ENCODE measurements around the gene CDK16.

Gene CDK16

DNA sequence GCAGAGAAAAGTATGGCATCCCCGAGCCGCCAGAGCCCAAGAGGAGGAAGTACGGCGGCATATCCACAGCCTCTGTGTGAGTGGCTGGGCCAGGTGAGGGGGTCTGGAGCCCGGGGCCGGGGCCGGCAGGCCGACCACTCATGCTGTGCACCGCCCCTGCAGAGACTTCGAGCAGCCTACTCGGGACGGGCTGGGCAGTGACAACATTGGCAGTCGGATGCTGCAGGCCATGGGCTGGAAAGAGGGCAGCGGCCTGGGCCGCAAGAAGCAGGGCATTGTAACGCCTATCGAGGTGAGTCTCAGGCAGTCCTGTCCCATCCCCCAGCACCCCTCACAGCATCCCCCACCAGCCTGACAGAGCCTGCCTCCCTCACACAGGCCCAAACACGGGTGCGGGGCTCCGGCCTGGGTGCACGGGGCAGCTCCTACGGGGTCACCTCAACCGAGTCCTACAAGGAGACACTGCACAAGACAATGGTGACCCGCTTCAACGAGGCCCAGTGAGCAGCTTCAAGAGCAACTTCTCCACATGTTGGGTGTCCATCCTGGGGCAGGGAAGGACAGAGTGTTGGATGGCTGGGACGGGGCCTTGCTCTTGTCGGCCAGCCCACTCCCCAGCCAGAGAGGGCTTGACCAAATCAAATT is 32.3 kb upstream of the CDK16 start:
- DNase-seq (ENCODE audit: low spot score), result no peak

DNA sequence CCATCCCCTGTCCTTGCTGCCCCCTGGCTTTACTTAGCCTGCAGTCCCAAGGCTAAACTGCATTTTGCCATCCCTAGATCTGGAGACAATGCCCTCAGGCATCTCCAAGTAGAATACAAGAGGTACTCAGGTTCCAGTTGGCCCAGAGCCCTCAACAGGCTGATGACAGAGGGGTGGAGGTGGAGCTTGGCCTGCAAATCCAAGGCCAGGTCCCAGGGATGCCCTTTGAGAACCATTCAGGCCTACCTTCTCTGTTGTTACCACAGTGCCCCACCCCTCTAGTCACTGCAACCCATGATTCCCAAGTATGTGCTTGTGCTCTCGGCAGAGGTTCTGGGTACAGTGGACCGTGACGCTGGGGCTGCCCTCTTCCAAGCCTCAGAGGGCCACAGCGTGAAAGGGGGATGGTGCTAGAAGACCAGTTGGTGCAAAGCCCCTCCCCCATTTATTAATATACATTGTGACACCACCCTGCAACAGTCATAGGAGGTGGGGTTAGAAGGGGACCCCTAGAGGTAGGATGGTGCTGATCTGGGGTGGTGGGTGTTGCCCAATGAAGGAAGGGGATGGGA is 31.3 kb upstream of the CDK16 start:
- no peak for DNase-seq (ENCODE audit: low spot score)

DNA sequence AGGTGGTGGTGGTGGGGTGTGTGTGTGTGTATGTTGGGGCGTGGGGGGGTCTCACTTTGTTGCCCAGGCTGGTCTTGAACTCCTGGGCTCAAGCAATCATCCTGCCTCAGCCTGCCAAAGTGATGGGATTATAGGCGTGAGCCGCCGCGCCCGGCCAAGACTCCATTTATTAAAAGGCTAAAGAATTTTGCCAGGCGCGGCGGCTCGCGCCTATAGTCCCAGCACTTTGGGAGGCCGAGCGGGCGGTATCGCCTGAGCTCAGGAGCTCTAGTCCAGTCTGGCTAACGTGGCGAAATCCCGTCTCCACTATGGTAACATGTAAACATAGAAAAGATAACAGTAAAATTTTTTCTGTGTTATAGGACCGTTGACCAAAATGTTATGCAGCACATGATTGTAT is 28.6 kb upstream of the CDK16 start:
- DNase-seq (ENCODE audit: low spot score), result no peak

DNA sequence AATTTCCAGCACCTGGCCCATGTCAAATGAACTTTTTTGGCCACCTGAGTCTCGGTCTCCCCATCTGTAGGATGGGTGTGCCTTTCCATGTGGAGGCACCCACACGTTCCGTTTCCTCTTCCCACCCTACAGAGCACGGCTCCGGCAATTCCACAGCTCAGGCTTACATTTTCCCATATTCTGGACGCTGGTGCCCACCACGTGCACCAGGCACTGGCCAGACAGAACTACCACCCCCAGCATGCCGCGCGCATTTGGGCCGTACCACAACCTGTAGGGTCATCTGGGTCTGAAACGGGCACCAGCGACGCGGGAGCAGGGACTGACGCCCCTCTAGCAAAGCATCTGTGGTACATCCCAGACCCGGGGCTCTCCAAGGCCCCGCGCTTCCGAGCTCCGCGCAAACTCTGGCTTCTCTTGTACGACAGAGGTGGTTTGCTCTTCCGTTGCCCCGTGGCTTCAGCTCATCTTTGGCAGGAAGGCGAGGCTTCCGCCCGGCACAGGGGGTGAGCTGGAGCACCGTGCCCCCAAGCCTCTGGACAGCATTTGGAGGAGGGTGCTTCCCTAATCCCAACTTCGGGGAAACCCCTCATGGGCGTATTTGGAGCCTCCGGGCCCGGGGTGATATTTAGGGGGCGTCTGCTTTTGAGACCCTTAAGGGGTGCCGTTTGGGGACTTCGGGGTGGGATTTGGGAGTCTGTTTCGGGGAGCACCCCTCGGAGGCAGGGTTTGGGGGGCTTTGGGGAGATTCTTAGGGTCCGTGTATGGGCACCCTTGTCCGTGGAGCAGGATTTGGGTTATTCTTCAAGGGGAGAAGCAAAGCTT is 27.8 kb upstream of the CDK16 start:
- peak; percentile 82 for DNase-seq (ENCODE audit: low spot score)

DNA sequence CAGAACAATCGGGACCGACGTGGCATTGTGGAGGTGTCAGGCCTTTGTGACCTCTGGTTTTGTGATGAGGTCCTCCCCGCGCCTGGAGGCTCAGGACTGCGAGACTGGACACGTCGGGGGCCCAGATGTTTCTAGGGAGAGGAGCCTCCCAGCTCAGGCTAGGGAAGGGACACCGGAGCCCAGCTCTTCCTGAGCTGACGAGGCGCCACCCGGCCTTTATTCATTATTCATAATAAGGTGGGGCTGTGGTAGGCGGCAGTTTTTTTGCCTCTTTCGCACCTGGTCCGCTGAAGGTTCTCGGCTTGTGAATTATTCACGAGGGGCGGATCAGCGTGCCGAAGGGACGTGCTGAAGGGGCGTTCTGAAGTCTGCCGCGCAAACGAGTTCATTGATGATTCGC is 27.1 kb upstream of the CDK16 start:
- no peak for DNase-seq (ENCODE audit: low spot score)

DNA sequence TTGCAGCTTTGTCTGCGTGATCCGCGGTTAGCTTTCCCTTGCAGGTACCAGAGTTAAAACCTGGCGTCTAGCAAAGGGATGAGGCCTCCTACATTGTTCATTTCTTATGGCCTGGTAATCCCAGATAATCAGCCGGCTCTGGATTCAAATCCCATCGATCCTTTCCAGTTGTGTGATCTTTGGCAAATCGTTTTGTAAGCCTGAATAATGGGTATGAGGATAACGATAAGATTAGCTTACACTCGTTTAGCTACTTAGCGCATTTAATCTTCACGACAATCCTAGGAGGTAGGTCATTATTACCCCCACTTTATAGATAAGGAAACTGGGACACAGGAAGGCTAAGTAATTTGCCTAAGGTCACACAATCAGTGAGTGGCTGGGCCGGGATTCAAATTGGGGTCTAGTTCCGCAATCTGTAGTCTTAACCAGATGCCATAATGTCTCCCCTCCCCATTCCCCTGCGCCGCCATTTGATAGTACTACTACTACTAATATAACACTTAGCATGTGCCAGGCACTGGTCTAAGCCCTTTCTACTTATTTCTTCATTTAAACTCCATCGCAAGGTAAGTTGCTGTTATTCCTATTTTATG is 26.6 kb upstream of the CDK16 start:
- DNase-seq (ENCODE audit: low spot score), result no peak

DNA sequence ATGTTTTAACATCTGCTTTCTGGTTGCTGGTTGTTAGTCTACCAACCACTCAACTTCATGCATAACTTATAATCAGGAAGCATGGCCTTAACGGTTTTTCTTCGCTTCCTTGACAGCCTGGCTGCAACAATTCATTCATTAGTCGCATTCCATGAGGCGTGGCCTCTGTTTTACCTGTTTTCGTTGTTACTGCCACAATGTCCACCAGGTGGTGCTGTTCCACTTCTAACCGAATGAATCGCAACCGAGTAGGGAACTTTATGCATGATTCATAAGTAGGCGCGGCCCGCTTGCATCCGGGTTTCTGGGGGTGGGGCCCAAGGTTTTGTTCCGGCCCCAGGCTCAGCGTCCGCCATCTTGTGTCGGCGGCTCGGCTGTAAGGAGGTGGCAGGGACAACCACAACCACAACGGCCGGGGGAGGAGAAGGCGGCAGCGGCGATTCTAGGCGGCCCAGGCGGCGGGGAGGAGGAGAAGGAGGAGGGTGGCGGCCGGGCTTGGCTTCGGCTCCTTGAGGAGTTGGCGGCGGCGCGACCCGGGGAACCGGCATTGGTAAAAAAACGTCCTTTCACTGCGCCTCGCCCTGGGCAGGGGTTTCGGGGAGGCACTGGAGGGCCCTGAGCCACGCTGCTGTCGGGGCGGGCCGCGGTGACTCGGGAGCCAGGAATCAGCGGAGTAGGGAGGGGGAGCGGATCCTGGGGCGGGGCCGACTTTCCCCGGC is 24.8 kb upstream of the CDK16 start, which contains the start of gene UBA1:
TSS of gene UBA1 (plus strand) at position 355 of the 719 bp plus-strand sequence. CDS start 4,974 bp downstream, outside the sequence.
- peak; percentile 88 for DNase-seq (ENCODE audit: low spot score)

DNA sequence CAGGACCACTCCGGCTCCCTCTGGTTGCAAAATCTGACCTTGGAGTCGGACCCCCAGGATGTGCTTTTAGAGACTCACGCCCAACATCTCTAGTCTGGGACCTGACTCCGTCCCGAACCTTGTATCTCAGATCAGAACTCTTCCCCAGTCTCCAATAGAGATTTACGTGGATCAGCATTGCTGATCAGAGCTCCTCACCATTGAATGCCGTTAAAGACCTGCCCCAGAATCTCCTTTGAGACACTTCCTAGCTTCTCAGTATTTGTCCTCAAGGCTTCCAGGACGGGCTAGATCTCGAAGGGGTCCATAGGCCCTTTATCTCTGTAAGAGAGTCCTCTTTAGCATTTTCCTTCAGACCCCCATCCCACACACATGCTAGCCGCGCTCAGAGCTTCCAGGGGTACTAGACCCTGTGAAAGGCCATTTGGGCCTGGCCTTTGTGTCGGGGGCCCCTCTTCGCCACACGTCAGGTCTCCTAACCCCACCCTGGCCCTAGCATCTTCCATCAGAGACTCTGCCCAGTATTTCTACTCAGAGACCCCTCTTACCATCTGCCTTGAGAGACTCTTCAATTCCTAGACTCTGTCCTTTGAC is 24.2 kb upstream of the CDK16 start:
- DNase-seq (ENCODE audit: low spot score), result peak; percentile 14

DNA sequence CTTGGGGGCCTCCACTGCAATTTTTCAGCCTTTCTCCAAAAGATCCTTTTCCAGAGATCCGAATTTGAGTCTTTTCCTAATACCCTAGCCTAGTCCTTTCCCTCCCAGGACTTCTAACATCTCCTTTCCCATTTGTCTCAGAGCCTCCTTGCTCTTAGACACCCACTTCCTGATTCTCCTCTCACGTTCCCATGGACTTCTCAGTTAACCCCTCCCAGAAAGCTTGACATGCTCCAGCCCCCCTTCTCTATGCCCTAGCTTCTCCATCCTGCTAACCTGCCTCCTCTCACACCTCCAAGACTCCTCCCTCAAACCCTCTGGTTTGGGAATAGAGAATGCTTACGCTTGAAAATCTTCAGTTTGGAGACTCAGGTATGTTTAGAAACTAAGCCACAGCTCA is 22.4 kb upstream of the CDK16 start:
- no peak for DNase-seq (ENCODE audit: low spot score)

DNA sequence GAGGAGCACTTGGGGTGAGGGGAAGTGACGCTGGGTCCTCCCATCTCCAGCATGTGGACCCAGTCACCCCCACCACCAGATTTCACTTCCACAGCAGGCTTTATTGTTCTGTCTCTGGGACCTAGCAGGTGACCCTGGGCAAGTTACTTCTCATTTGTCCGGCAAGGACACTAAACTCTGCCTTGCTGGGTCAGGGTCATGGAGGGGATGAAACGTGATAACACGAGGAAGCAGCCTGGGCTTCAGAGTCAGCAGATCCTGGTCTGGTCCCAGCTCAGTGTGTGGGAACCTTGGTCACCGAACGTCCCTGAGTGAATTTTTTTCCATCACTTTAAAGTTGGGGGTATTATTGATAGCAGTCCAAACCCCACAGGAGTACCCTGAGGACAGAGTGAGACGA is 21.0 kb upstream of the CDK16 start:
- no peak for DNase-seq (ENCODE audit: low spot score)

DNA sequence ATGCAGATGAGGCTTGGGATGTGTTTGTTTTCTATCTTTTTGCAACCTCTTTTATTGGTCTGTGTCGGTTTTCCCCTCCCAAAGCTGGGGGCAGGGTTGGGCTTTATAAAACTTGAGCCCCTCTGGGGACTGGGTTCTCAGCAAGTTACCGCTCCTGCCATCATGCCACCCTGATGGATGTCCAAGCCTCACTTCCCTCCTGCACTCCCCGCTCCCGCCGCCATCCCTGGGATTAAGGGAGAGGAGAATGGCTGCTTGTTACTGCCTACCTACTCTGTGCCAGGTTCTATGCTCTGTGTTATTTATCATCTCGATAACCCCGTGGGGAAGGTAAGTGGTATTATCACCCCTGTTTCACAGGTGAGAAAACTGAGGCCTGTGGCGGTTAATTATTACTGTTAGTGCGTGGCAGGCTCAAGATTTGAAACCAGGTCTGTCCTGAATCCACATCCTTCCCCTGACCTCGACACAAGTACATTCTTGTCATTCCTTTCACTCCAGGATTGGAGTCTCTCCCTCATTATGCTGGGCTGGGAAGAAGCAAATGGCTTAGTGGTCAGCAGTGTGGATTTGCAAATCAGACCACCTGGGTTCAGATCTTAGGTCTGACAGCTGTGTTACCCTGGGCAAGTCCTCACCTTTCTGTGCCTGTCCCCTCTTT is 20.3 kb upstream of the CDK16 start:
- DNase-seq (ENCODE audit: low spot score), result no peak

DNA sequence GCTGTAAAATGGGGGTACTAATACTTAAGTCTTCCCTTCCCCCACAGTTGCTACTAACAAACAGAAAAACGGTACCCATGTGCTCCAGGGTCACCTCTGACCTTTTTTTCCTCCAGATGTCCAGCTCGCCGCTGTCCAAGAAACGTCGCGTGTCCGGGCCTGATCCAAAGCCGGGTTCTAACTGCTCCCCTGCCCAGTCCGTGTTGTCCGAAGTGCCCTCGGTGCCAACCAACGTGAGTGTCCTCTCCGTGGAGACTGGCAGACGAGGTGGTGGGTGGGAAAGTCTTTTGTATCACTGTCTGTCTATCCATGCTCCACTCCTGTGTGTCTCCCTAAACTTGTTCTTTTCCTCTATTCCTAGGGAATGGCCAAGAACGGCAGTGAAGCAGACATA is 19.8 kb upstream of the CDK16 start:
- DNase-seq (ENCODE audit: low spot score), result no peak

DNA sequence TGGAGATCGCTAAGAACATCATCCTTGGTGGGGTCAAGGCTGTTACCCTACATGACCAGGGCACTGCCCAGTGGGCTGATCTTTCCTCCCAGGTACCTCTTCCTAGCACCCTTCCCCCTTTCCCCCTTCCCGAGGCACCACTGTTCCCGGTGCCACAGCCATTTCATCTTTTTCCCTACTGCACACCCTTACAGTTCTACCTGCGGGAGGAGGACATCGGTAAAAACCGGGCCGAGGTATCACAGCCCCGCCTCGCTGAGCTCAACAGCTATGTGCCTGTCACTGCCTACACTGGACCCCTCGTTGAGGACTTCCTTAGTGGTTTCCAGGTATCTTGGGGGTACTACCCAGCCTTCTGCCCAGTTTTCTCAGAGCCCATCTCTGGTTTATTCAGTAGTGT is 19.2 kb upstream of the CDK16 start:
- no peak for DNase-seq (ENCODE audit: low spot score)

DNA sequence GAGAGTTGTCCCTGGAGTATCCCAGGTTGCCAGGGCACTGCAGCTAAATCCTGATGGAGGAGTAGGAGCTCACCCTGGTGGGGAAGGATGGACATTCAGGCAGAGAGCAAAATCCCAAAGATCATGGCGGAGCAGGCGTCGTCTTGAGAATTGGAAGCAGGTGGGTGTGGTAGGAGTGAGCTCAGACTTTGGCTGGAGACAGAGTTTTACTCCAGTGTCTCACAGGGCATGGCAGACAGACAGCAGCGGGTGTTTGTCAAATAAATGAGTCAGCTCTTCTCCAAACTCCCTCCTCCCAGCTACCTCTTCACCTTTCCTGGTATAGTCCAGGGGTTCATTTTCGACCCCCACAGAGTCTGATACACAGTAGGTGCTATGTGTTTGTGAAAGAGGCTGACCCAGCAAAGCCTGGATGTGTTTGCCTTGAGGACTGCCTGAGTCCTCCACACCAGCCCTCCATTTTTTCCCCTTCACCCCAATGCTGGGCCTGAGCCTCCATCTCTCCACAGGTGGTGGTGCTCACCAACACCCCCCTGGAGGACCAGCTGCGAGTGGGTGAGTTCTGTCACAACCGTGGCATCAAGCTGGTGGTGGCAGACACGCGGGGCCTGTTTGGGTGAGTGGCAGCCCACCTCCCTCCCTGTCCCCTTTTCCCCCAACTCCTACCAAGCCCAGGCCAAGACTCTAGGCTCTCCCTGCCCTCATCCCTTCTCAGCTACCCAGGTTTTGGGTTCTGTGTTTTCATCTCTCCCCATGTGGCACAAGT is 17.9 kb upstream of the CDK16 start:
- DNase-seq (ENCODE audit: low spot score), result no peak

DNA sequence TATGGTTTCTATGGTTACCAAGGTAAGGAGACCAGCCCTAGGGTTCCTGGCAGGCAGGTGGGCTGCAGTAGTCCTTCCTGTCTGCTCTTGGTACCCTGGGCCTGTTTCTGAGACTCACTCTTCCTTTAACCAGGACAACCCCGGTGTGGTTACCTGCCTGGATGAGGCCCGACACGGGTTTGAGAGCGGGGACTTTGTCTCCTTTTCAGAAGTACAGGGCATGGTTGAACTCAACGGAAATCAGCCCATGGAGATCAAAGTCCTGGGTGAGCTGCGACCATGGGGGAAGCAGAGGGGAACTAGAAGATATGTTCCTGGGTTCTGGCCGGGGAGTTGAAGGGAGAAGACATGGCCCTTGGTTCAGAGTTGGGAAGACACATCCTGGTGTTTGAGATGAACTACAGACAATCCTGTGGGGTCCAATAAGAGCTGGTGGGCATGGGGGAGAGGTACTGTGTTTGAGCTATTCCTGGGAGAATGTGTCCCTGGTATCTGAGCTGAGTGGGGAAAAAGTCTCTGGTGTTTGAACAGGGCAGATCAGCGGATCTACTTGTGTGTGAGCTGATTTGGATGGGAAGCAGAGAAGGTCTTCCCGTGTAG is 17.0 kb upstream of the CDK16 start:
- DNase-seq (ENCODE audit: low spot score), result no peak

DNA sequence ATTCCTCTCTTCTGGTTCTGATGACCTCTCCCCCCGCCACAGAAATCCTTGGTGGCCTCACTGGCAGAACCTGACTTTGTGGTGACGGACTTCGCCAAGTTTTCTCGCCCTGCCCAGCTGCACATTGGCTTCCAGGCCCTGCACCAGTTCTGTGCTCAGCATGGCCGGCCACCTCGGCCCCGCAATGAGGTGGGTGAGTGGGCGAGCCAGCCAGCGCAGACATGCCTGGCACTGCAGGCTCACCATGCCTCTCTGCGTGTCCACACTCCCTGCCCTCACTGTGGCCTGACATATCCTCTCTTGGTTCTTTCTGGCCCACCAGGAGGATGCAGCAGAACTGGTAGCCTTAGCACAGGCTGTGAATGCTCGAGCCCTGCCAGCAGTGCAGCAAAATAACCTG is 16.2 kb upstream of the CDK16 start:
- no peak for DNase-seq (ENCODE audit: low spot score)

DNA sequence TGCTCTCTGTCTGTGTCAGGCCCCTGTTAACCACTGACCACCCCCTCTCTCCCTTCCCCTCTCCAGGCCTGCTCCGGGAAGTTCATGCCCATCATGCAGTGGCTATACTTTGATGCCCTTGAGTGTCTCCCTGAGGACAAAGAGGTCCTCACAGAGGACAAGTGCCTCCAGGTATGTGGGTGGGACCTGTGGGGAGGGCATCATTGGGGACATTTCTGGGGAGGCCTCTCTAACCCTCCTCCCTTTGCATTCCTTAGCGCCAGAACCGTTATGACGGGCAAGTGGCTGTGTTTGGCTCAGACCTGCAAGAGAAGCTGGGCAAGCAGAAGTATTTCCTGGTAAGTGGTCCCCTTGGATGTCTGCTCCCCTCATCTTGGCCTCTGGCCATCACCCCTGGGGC is 15.6 kb upstream of the CDK16 start:
- DNase-seq (ENCODE audit: low spot score), result no peak

DNA sequence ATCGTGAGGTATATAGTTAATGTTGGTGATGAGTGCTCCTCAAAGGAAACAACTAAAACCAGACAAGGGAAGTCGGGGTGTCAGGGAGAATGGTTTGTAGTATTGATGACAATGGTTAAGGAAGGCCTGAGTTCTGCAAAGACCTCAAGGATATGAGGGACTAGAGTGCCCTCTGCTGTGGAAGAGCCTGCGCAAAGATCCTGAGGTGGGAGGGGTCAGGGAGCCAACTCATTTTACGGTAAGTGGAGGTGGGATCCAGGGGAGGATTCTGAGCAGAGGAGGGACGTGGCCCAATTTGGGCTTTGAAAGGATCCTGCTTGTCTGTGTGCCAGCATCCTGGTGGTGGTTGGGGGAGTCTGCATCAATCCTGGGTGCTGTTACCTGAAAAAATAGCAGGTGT is 13.5 kb upstream of the CDK16 start:
- DNase-seq (ENCODE audit: low spot score), result no peak

DNA sequence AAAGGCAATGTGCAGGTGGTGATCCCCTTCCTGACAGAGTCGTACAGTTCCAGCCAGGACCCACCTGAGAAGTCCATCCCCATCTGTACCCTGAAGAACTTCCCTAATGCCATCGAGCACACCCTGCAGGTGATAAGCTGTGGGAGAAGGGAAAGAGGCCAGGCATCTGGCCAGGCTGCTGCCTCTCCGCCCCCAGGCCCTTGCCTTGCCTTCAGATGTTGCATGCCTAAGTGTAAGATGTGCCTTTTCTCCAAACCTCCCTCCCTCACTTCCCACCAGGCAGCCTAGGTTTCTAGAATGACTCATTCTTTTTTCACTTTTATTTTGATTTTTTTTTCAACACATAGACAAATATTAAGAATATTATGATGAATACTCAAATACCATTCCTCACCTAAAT is 12.2 kb upstream of the CDK16 start:
- no peak for DNase-seq (ENCODE audit: low spot score)

DNA sequence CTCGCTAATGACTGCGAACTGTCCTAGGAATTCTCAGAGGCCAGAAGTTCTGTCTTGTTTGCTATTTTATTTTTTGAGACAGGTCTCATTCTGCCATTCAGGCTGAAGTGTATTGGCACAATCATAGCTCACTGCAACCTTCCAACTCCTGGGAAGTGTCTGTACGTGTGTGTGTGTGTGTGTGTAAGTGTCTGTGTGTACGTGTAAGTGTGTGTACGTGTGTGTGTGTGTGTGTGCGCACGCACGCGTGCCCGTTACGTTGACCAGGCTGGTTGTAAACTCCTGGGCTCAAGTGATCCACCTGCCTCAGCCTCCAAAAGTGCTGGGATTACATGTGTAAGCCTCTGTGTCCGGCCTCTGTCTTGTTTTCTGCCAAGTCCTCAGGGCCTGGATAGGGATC is 10.4 kb upstream of the CDK16 start:
- DNase-seq (ENCODE audit: low spot score), result no peak

All from putamen (tissue), 1 donor.